ENCODE data around the gene WDR76.

WDR76 gene

GRCh38 chr15:43868406-43868805 is 41.6 kb downstream of the WDR76 start:
- Histone ChIP-seq H3K36me3 (ENCODE audit: insufficient read depth, low read length) (peaks cover 85% of the 10 kb centered on the region), H4K20me1 (ENCODE audit: insufficient read depth, low read length) (no peaks in the 10 kb centered on the region), H3F3A (ENCODE audit: insufficient read depth, low read length) (no peaks in the 10 kb centered on the region), H3K4me3 (ENCODE audit: low read depth, low read length, poor library complexity, severe bottlenecking) (no peak overlapping the region), H3K27ac (ENCODE audit: low read depth, low read length, poor library complexity, severe bottlenecking) (no peak overlapping the region), H3K9me2 (ENCODE audit: low read depth, low read length) (no peaks in the 10 kb centered on the region), H2AFZ (ENCODE audit: low read length) (no peak overlapping the region), H3K4me2 (ENCODE audit: low read length) (no peak overlapping the region), H3K27me3 (ENCODE audit: insufficient read depth, low read length) (no peaks in the 10 kb centered on the region), H3K9ac (ENCODE audit: low read length) (no peak overlapping the region), H3K9me3 (ENCODE audit: low read length) (no peaks in the 10 kb centered on the region), H3K79me2 (ENCODE audit: insufficient read depth, low read length) (no peaks in the 10 kb centered on the region), H3K4me1 (ENCODE audit: insufficient read depth, low read length, severe bottlenecking) (no peaks in the 10 kb centered on the region)
- TF ChIP-seq CTCF (IDR thresholded peaks at IDR 0.05; ENCODE audit: low read length) (no peak), EZH2 (IDR thresholded peaks at IDR 0.05; ENCODE audit: borderline replicate concordance, low read length) (no peak)

- H3K27ac ChIP-seq (ENCODE audit: low read depth, low read length, poor library complexity, severe bottlenecking): no peak overlapping the region
- H3K4me2 ChIP-seq (ENCODE audit: low read length): no peak overlapping the region
- no peaks in the 10 kb centered on the region for H3F3A ChIP-seq (ENCODE audit: insufficient read depth, low read length)
- H4K20me1 ChIP-seq (ENCODE audit: insufficient read depth, low read length): no peaks in the 10 kb centered on the region
- H3K27me3 ChIP-seq (ENCODE audit: insufficient read depth, low read length): no peaks in the 10 kb centered on the region
- H3K9me2 ChIP-seq (ENCODE audit: low read depth, low read length): no peaks in the 10 kb centered on the region
- H2AFZ ChIP-seq (ENCODE audit: low read length): no peak overlapping the region
- H3K4me1 ChIP-seq (ENCODE audit: insufficient read depth, low read length, severe bottlenecking): no peaks in the 10 kb centered on the region
- TF ChIP-seq CTCF (IDR thresholded peaks at IDR 0.05; ENCODE audit: low read length): no peak
- no peak for TF ChIP-seq EZH2 (IDR thresholded peaks at IDR 0.05; ENCODE audit: borderline replicate concordance, low read length)
- H3K9ac ChIP-seq (ENCODE audit: low read length): no peak overlapping the region
- H3K36me3 ChIP-seq (ENCODE audit: insufficient read depth, low read length): peaks cover 87% of the 10 kb centered on the region
- H3K9me3 ChIP-seq (ENCODE audit: low read length): no peaks in the 10 kb centered on the region
- H3K79me2 ChIP-seq (ENCODE audit: insufficient read depth, low read length): no peaks in the 10 kb centered on the region
- H3K4me3 ChIP-seq (ENCODE audit: low read depth, low read length, poor library complexity, severe bottlenecking): no peak overlapping the region
Observed at GRCh38 chr15:43871835-43872234, 45.0 kb downstream of the WDR76 start.

- no peaks in the 10 kb centered on the region for H3K4me1 ChIP-seq (ENCODE audit: insufficient read depth, low read length, severe bottlenecking)
- peaks cover 88% of the 10 kb centered on the region for H3K36me3 ChIP-seq (ENCODE audit: insufficient read depth, low read length)
- H3K79me2 ChIP-seq (ENCODE audit: insufficient read depth, low read length): no peaks in the 10 kb centered on the region
- no peaks in the 10 kb centered on the region for H3K9me2 ChIP-seq (ENCODE audit: low read depth, low read length)
- H3K4me2 ChIP-seq (ENCODE audit: low read length): no peak overlapping the region
- no peak overlapping the region for H3K27ac ChIP-seq (ENCODE audit: low read depth, low read length, poor library complexity, severe bottlenecking)
- no peaks in the 10 kb centered on the region for H4K20me1 ChIP-seq (ENCODE audit: insufficient read depth, low read length)
- H3F3A ChIP-seq (ENCODE audit: insufficient read depth, low read length): no peaks in the 10 kb centered on the region
- H3K4me3 ChIP-seq (ENCODE audit: low read depth, low read length, poor library complexity, severe bottlenecking): no peak overlapping the region
- no peaks in the 10 kb centered on the region for H3K27me3 ChIP-seq (ENCODE audit: insufficient read depth, low read length)
- no peaks in the 10 kb centered on the region for H3K9me3 ChIP-seq (ENCODE audit: low read length)
- no peak overlapping the region for H2AFZ ChIP-seq (ENCODE audit: low read length)
- TF ChIP-seq CTCF (IDR thresholded peaks at IDR 0.05; ENCODE audit: low read length) (peak; percentile 60), EZH2 (IDR thresholded peaks at IDR 0.05; ENCODE audit: borderline replicate concordance, low read length) (no peak)
- H3K9ac ChIP-seq (ENCODE audit: low read length): no peak overlapping the region
Observed at GRCh38 chr15:43872416-43873020, 45.7 kb downstream of the WDR76 start.
